Neural progenitor cell (in vitro differentiated cells): ENCODE data around the gene ALDH3B1. TPM values are rescaled to one million over a fixed set of nuclear protein-coding genes. Genes with fewer than 3 reads are reported as not detected.
A peak's percentile ranks its signal among the peaks of the same experiment; 100 is the strongest.

Experiments
- DNase-seq: peaks from one replicate; pipeline ENCODE4 v3.0.0-alpha.2; 2016; ENCODE audit warnings: low spot score
- H2AFZ ChIP-seq: fragments of 200-600 bp; sonication (generic); replicated peaks from 2 replicates; pipeline ENCODE4 v1.6.1; 2016; ENCODE audit warnings: antibody characterized with exemption
- H3F3A ChIP-seq: fragments of 200-600 bp; sonication (generic); 2 replicates; pipeline ENCODE4 v1.6.1; 2016; ENCODE audit warnings: antibody characterized with exemption, low read depth
- H3K27ac ChIP-seq: fragments of 200-600 bp; sonication (generic); 2 replicates; pipeline ENCODE4 v1.5.1; 2016; ENCODE audit warnings: mild to moderate bottlenecking
- H3K27me3 ChIP-seq: fragments of 200-600 bp; sonication (generic); 2 replicates; pipeline ENCODE4 v1.6.1; 2016; ENCODE audit warnings: mild to moderate bottlenecking, moderate library complexity
- H3K36me3 ChIP-seq: fragments of 200-600 bp; sonication (generic); 2 replicates; pipeline ENCODE4 v1.5.1; 2016
- H3K4me1 ChIP-seq: fragments of 200-600 bp; sonication (generic); 2 replicates; pipeline ENCODE4 v1.6.1; 2016; ENCODE audit warnings: mixed run types
- H3K4me2 ChIP-seq: fragments of 200-600 bp; sonication (generic); 2 replicates; pipeline ENCODE4 v1.6.1; 2016
- H3K4me3 ChIP-seq: fragments of 200-600 bp; sonication (generic); 2 replicates; pipeline ENCODE4 v1.5.1; 2016
- H3K79me2 ChIP-seq: fragments of 200-600 bp; sonication (generic); 2 replicates; pipeline ENCODE4 v1.6.1; 2016; ENCODE audit warnings: low read depth
- H3K9ac ChIP-seq: fragments of 200-600 bp; sonication (generic); 2 replicates; pipeline ENCODE4 v1.6.1; 2016
- H3K9me3 ChIP-seq: fragments of 200-600 bp; sonication (generic); 2 replicates; pipeline ENCODE4 v1.5.1; 2016; ENCODE audit warnings: low read depth
- H4K20me1 ChIP-seq: fragments of 200-600 bp; sonication (generic); 2 replicates; pipeline ENCODE4 v1.6.1; 2016; ENCODE audit warnings: low read depth
- H3K27ac Mint-ChIP-seq: 3 replicates; pipeline ENCODE4 v1.8.0; 2021; ENCODE audit warnings: mixed read lengths
- H3K27me3 Mint-ChIP-seq: 2 replicates; pipeline ENCODE4 v1.8.0; 2022; ENCODE audit warnings: low read depth, mild to moderate bottlenecking, inconsistent platforms, moderate library complexity, mixed read lengths; ENCODE audit not compliant: insufficient read depth
- H3K36me3 Mint-ChIP-seq: 3 replicates; pipeline ENCODE4 v1.8.0; 2021; ENCODE audit warnings: mixed read lengths
- H3K4me1 Mint-ChIP-seq: 3 replicates; pipeline ENCODE4 v1.8.0; 2021; ENCODE audit warnings: mixed read lengths
- H3K4me3 Mint-ChIP-seq: 3 replicates; pipeline ENCODE4 v1.8.0; 2021; ENCODE audit warnings: mild to moderate bottlenecking, moderate library complexity, mixed read lengths
- H3K9me3 Mint-ChIP-seq: 3 replicates; pipeline ENCODE4 v1.8.0; 2020; ENCODE audit warnings: mixed read lengths
- CTCF ChIP-seq: fragments of 200-600 bp; sonication (generic); IDR thresholded peaks from 2 replicates; pipeline ENCODE4 v1.5.1; 2017; ENCODE audit warnings: antibody characterized with exemption, mild to moderate bottlenecking
- EZH2 ChIP-seq: fragments of 200-600 bp; sonication (generic); IDR thresholded peaks from 2 replicates; pipeline ENCODE4 v1.6.1; 2017; ENCODE audit warnings: antibody characterized with exemption, mild to moderate bottlenecking, moderate library complexity
- EZH2phosphoT487 ChIP-seq: fragments of 200-600 bp; sonication (generic); IDR thresholded peaks from 2 replicates; pipeline ENCODE4 v1.6.1; 2017; ENCODE audit warnings: antibody characterized with exemption
- total RNA-seq: library from RNA; depleted of rRNA; stranded (reverse); fragments of >200 nt; gene quantifications from 2 replicates; pipeline ENCODE4 v1.2.3, GENCODE V29; 2015; ENCODE audit warnings: low replicate concordance

ALDH3B1 gene
- total RNA-seq, 1 donor from 2014 or later, result not detected

- Histone ChIP-seq H3K27ac (no peak overlapping the region), H3K27me3 (no peaks in the 10 kb centered on the region), H3K4me1 (peaks cover 9% of the 10 kb centered on the region), H3K9ac (no peak overlapping the region), H3K4me3 (no peak overlapping the region), H3F3A (peaks cover 14% of the 10 kb centered on the region), H3K79me2 (no peaks in the 10 kb centered on the region), H3K4me2 (no peak overlapping the region), H4K20me1 (no peaks in the 10 kb centered on the region), H3K9me3 (no peaks in the 10 kb centered on the region), H3K36me3 (no peaks in the 10 kb centered on the region), H2AFZ (no peak overlapping the region)
- Mint-ChIP-seq H3K4me1 (peaks cover 20% of the 10 kb centered on the region), H3K36me3 (peaks cover 17% of the 10 kb centered on the region), H3K4me3 (no peak overlapping the region), H3K27ac (no peak overlapping the region), H3K9me3 (peaks cover 6% of the 10 kb centered on the region), H3K27me3 (peaks cover 5% of the 10 kb centered on the region)
- DNase-seq, result no peak
- TF ChIP-seq CTCF (no peak), EZH2phosphoT487 (no peak), EZH2 (no peak)
These were observed 12.4 kb downstream of the ALDH3B1 start for GRCh38 chr11:68022531-68022930.

GRCh38 chr11:68024508-68024907, 14.4 kb downstream of the ALDH3B1 start:
- Mint-ChIP-seq H3K4me3 (no peak overlapping the region), H3K27ac (no peak overlapping the region), H3K36me3 (peaks cover 17% of the 10 kb centered on the region), H3K4me1 (peaks cover 24% of the 10 kb centered on the region), H3K9me3 (peaks cover 6% of the 10 kb centered on the region), H3K27me3 (peaks cover 10% of the 10 kb centered on the region)
- Histone ChIP-seq H2AFZ (no peak overlapping the region), H3K9ac (no peak overlapping the region), H3K4me3 (no peak overlapping the region), H3K27ac (no peak overlapping the region), H3K79me2 (peaks cover 10% of the 10 kb centered on the region), H3K9me3 (no peaks in the 10 kb centered on the region), H3K27me3 (no peaks in the 10 kb centered on the region), H3K4me1 (peaks cover 12% of the 10 kb centered on the region), H4K20me1 (no peaks in the 10 kb centered on the region), H3F3A (peaks cover 14% of the 10 kb centered on the region), H3K4me2 (no peak overlapping the region), H3K36me3 (no peaks in the 10 kb centered on the region)
- TF ChIP-seq EZH2, result no peak
- no peak for TF ChIP-seq EZH2phosphoT487
- TF ChIP-seq CTCF, result no peak
- DNase-seq, result no peak

- peaks cover 15% of the 10 kb centered on the region for H3K4me1 ChIP-seq
- no peak overlapping the region for H2AFZ ChIP-seq
- Mint-ChIP-seq H3K4me3 (no peak overlapping the region), H3K27me3 (peaks cover 11% of the 10 kb centered on the region), H3K4me1 (peaks cover 26% of the 10 kb centered on the region), H3K27ac (no peak overlapping the region), H3K36me3 (peaks cover 17% of the 10 kb centered on the region), H3K9me3 (peaks cover 6% of the 10 kb centered on the region)
- no peak overlapping the region for H3K4me2 ChIP-seq
- no peak overlapping the region for H3K9ac ChIP-seq
- no peaks in the 10 kb centered on the region for H4K20me1 ChIP-seq
- TF ChIP-seq EZH2phosphoT487 (no peak), CTCF (peak; percentile 4), EZH2 (no peak)
- H3K4me3 ChIP-seq, result no peak overlapping the region
- no peaks in the 10 kb centered on the region for H3K9me3 ChIP-seq
- no peaks in the 10 kb centered on the region for H3K36me3 ChIP-seq
- H3F3A ChIP-seq, result peaks cover 14% of the 10 kb centered on the region
- H3K27me3 ChIP-seq, result no peaks in the 10 kb centered on the region
- no peak for DNase-seq
- H3K27ac ChIP-seq, result no peak overlapping the region
- peaks cover 14% of the 10 kb centered on the region for H3K79me2 ChIP-seq
These were observed 14.9 kb downstream of the ALDH3B1 start for GRCh38 chr11:68025047-68025446.
